Esophagus muscularis mucosa (tissue), 4 donors: ENCODE results near the gene DCAF4L1. TPM values are rescaled to one million over a fixed set of nuclear protein-coding genes. Genes with fewer than 3 reads are reported as not detected.

Source experiments
- DNase-seq: peaks from one replicate; pipeline ENCODE4 v3.0.0-alpha.2; 2017; ENCODE audit errors: extremely low spot score
- H3K27ac ChIP-seq, 4 donors: fragments of 200-600 bp; sonication (generic); replicated peaks in 1 of 4; 1 replicate in 3 of 4; 2 replicates in 1 of 4; pipeline ENCODE4 v1.5.1; 2016 to 2019; ENCODE audit warnings: mild to moderate bottlenecking in 1 of 4
- H3K27me3 ChIP-seq, 4 donors: fragments of 200-600 bp; sonication (generic); one replicate each; pipeline versions ENCODE4 v1.5.1 to v1.6.0; 2016 to 2019
- H3K36me3 ChIP-seq, 4 donors: fragments of 200-600 bp; sonication (generic); one replicate each; pipeline ENCODE4 v1.5.1; 2016 to 2019
- H3K4me1 ChIP-seq, 4 donors: fragments of 200-600 bp; sonication (generic); one replicate each; pipeline ENCODE4 v1.5.1; 2016 to 2019
- H3K4me3 ChIP-seq, 4 donors: fragments of 200-600 bp; sonication (generic); 1 replicate in 2 of 4; 2 replicates in 2 of 4; pipeline ENCODE4 v1.5.1; 2016 to 2019; ENCODE audit warnings: mild to moderate bottlenecking in 4 of 4, moderate library complexity in 1 of 4
- H3K9me3 ChIP-seq, 4 donors: fragments of 200-600 bp; sonication (generic); 1 replicate in 3 of 4; 2 replicates in 1 of 4; pipeline ENCODE4 v1.5.1; 2016 to 2019
- CTCF ChIP-seq, 3 experiments: fragments of 200-600 bp in 2 of 3; fragments of 450-650 bp in 1 of 3; sonication (generic) in 2 of 3; IDR thresholded peaks; one replicate each; pipeline ENCODE4 v1.5.1; 2017 to 2019; ENCODE audit warnings: antibody characterized with exemption in 3 of 3, mild to moderate bottlenecking in 2 of 3, moderate library complexity in 1 of 3
- EP300 ChIP-seq: sonication (generic); formaldehyde crosslinking; IDR thresholded peaks from one replicate; pipeline ENCODE4 v1.6.1; 2017; ENCODE audit warnings: antibody characterized with exemption
- POLR2A ChIP-seq: fragments of 450-650 bp; IDR thresholded peaks from one replicate; pipeline ENCODE4 v1.6.1; 2017; ENCODE audit warnings: antibody characterized with exemption, moderate library complexity, mild to moderate bottlenecking, low read depth
- POLR2AphosphoS5 ChIP-seq, 2 donors: sonication (generic); formaldehyde crosslinking; IDR thresholded peaks; one replicate each; pipeline ENCODE4 v1.6.1; 2017; ENCODE audit warnings: antibody characterized with exemption in 2 of 2
- WGBS: methylation state at CpG from one replicate; pipeline ENCODE4 v1.1.5; 2018; 5-methylcytosine and 5-hydroxymethylcytosine counted together
- intact Hi-C: fragments of 100-400 bp; cut with DNase I; formaldehyde crosslinking; loops from one replicate; pipeline ENCODE4 v1.15.1; 2023
- total RNA-seq, 4 donors: library from RNA; depleted of rRNA; stranded (reverse); fragments of >200 nt; gene quantifications; one replicate each; pipeline versions ENCODE4 v1.1.0 to v1.2.1, GENCODE V29; 2016

Gene DCAF4L1
- under 1 TPM; under 0.01 to 0.29 (median 0.18) TPM for total RNA-seq

GRCh38 chr4:41981456-41981855 lies at the start of gene DCAF4L1:
Gene DCAF4L1, plus strand, starts transcription at chr4:41981756. Its CDS starts 37 bp downstream, at chr4:41981793.
- DNase-seq, result no peak
- H3K4me1 ChIP-seq, result no peaks in the 10 kb centered on the region
- intact Hi-C loops, result no loop called here
- no peak within 1 kb of the TSS for H3K27ac ChIP-seq
- WGBS, result 89% methylated on average over 12 of the region's 12 CpGs
- H3K4me3 ChIP-seq, result no peak within 1 kb of the TSS
- no peaks in the 10 kb centered on the region for H3K27me3 ChIP-seq
- no peaks in the 10 kb centered on the region for H3K9me3 ChIP-seq
- TF ChIP-seq EP300 (no peak), POLR2AphosphoS5 (IDR thresholded peaks at IDR 0.05) (no peak), CTCF (IDR thresholded peaks at IDR 0.05) (no peak), POLR2A (no peak)
- no peaks in the 10 kb centered on the region for H3K36me3 ChIP-seq

- WGBS, result 73% methylated on average over 3 of the region's 3 CpGs
- no peak for DNase-seq
- no peak for TF ChIP-seq POLR2A
- intact Hi-C loops, result no loop called here
- Histone ChIP-seq H3K36me3 (no peaks in the 10 kb centered on the region), H3K4me1 (peaks cover 15 to 28% (median 22%) of the 10 kb centered on the region in 4 donors), H3K27ac (no peak overlapping the region), H3K9me3 (no peaks in the 10 kb centered on the region), H3K4me3 (no peak overlapping the region), H3K27me3 (no peaks in the 10 kb centered on the region)
Observed at GRCh38 chr4:41932988-41933387, 48.6 kb upstream of the DCAF4L1 start.

- peaks cover 0 to 8% (median 3%) of the 10 kb centered on the region in 4 donors for H3K36me3 ChIP-seq
- H3K4me3 ChIP-seq, result peak overlapping the region; percentile 70 to 97 (median 80)
- H3K27ac ChIP-seq, result no peak overlapping the region
- TF ChIP-seq EP300, result no peak
- TF ChIP-seq POLR2AphosphoS5 (IDR thresholded peaks at IDR 0.05), result no peak
- no peak for TF ChIP-seq POLR2A
- no peak for TF ChIP-seq CTCF (IDR thresholded peaks at IDR 0.05)
- DNase-seq, result no peak
- H3K9me3 ChIP-seq, result no peaks in the 10 kb centered on the region
- H3K27me3 ChIP-seq, result no peaks in the 10 kb centered on the region
- intact Hi-C loops, result no loop called here
- 95% methylated on average over 10 of the region's 10 CpGs for WGBS
- H3K4me1 ChIP-seq, result peaks cover 15 to 30% (median 26%) of the 10 kb centered on the region in 4 donors
Observed at GRCh38 chr4:41933997-41934503, 47.5 kb upstream of the DCAF4L1 start.

- Histone ChIP-seq H3K36me3 (peaks cover 0 to 12% (median 5%) of the 10 kb centered on the region in 4 donors), H3K4me1 (peaks cover 15 to 30% (median 28%) of the 10 kb centered on the region in 4 donors), H3K27ac (peak overlapping the region; percentile 73 to 84 (median 79)), H3K9me3 (no peaks in the 10 kb centered on the region), H3K4me3 (peak overlapping the region; percentile 70 to 97 (median 80)), H3K27me3 (no peaks in the 10 kb centered on the region)
- intact Hi-C loops, result no loop called here
- 85% methylated on average over 9 of the region's 9 CpGs for WGBS
- no peak for DNase-seq
- TF ChIP-seq POLR2A (no peak), EP300 (no peak), CTCF (IDR thresholded peaks at IDR 0.05) (no peak), POLR2AphosphoS5 (IDR thresholded peaks at IDR 0.05) (no peak)
Observed at GRCh38 chr4:41934514-41934900, 47.0 kb upstream of the DCAF4L1 start.

- Histone ChIP-seq H3K4me3 (peak within 1 kb of the TSS; percentile 70 to 97 (median 80)), H3K27ac (peak within 1 kb of the TSS; percentile 73 to 84 (median 79)), H3K4me1 (peaks cover 15 to 30% (median 28%) of the 10 kb centered on the region in 4 donors), H3K36me3 (peaks cover 0 to 18% (median 8%) of the 10 kb centered on the region in 4 donors), H3K9me3 (no peaks in the 10 kb centered on the region), H3K27me3 (no peaks in the 10 kb centered on the region)
- peak; percentile 95 for DNase-seq
- 2% methylated on average over 31 of the region's 49 CpGs for WGBS
- TF ChIP-seq EP300 (no peak), POLR2AphosphoS5 (IDR thresholded peaks at IDR 0.05) (peak; percentile 92 to 94), CTCF (IDR thresholded peaks at IDR 0.05) (peak in 2 of 3 experiments; percentile 26 to 31), POLR2A (peak; percentile 65)
- intact Hi-C loops, result loop anchor here (5.0 kb wide), 1 partner anchor 57 kb away; the partner anchor contains the start of gene SLC30A9
Observed at GRCh38 chr4:41934901-41935651, 46.5 kb upstream of the DCAF4L1 start, which contains the start of gene TMEM33. Gene TMEM33, plus strand, starts transcription at chr4:41935429. Its CDS starts 56 bp downstream, at chr4:41935485.
